H1 (cell line): ENCODE measurements around the gene EPHA3. TPM values are rescaled to one million over a fixed set of nuclear protein-coding genes. Genes with fewer than 3 reads are reported as not detected.

Experiments used
- BRCA1 ChIP-seq: IDR thresholded peaks from 2 replicates; pipeline ENCODE4 v1.6.1; 2012; ENCODE audit warnings: low read depth, low read length, improper control_type of control experiment
- CTCF ChIP-seq, 3 experiments: IDR thresholded peaks; 1 replicate in 2 of 3; 2 replicates in 1 of 3; pipeline versions ENCODE4 v1.5.1 to v1.6.1; 2011; ENCODE audit warnings: low read length in 3 of 3, mild to moderate bottlenecking in 3 of 3, inconsistent platforms in 2 of 3, low read depth in 1 of 3, moderate library complexity in 1 of 3; ENCODE audit not compliant: insufficient read depth in 1 of 3; ENCODE audit errors: control extremely low read depth in 1 of 3
- GABPA ChIP-seq: IDR thresholded peaks from 2 replicates; pipeline ENCODE4 v1.6.1; 2011; ENCODE audit warnings: mild to moderate bottlenecking, low read length, moderate library complexity, borderline replicate concordance; ENCODE audit not compliant: insufficient read depth
- polyA plus RNA-seq, 7 experiments: library from polyadenylated mRNA; depleted of rRNA in 3 of 7; stranded (reverse) in 5 of 7; unstranded in 2 of 7; fragments of >200 nt in 5 of 7; fragments of 200-250 nt in 2 of 7; gene quantifications; 1 replicate in 5 of 7; 2 replicates in 1 of 7; 4 replicates in 1 of 7; pipeline versions ENCODE4 v1.2.1 to v1.2.3, GENCODE V29; 2011 to 2013; ENCODE audit warnings: missing spikeins in 2 of 7, mixed read lengths in 2 of 7
- total RNA-seq: library from RNA; stranded (reverse); fragmentation: NEBNext Ultra II Directional; extraction: Animal tissue kit (Norgen Biotek cat#: 25700); gene quantifications from 2 replicates; pipeline ENCODE4 v1.2.1, GENCODE V29; 2021
- TF ChIP-seq, protein P1 (sequence below): IDR thresholded peaks from 2 replicates; pipeline ENCODE4 v1.6.1; 2011; ENCODE audit warnings: low read length, improper control_type of control experiment
- TF ChIP-seq, protein P2 (sequence below): fragments of 300-600 bp; sonication (generic); IDR thresholded peaks from 2 replicates; pipeline ENCODE4 v1.7.1; 2012; ENCODE audit warnings: low read length, moderate library complexity, mild to moderate bottlenecking, inconsistent platforms; ENCODE audit not compliant: insufficient replicate concordance

The EPHA3 gene
- total and polyA plus RNA-seq, 2 of the 8 experiments (the other 6 are each of a cell fraction or from before 2014, with no cell fraction given) = 0.09 to 0.22 TPM

- no peak for TF ChIP-seq CTCF (IDR thresholded peaks at IDR 0.05; ENCODE audit: control extremely low read depth in 1 of 3, insufficient read depth in 1 of 3, low read depth in 1 of 3, low read length in 3 of 3)
- no peak for TF ChIP-seq BRCA1
- TF ChIP-seq GABPA = no peak
- TF ChIP-seq, protein P1, sequence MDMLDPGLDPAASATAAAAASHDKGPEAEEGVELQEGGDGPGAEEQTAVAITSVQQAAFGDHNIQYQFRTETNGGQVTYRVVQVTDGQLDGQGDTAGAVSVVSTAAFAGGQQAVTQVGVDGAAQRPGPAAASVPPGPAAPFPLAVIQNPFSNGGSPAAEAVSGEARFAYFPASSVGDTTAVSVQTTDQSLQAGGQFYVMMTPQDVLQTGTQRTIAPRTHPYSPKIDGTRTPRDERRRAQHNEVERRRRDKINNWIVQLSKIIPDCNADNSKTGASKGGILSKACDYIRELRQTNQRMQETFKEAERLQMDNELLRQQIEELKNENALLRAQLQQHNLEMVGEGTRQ = no peak
- TF ChIP-seq, protein P2, sequence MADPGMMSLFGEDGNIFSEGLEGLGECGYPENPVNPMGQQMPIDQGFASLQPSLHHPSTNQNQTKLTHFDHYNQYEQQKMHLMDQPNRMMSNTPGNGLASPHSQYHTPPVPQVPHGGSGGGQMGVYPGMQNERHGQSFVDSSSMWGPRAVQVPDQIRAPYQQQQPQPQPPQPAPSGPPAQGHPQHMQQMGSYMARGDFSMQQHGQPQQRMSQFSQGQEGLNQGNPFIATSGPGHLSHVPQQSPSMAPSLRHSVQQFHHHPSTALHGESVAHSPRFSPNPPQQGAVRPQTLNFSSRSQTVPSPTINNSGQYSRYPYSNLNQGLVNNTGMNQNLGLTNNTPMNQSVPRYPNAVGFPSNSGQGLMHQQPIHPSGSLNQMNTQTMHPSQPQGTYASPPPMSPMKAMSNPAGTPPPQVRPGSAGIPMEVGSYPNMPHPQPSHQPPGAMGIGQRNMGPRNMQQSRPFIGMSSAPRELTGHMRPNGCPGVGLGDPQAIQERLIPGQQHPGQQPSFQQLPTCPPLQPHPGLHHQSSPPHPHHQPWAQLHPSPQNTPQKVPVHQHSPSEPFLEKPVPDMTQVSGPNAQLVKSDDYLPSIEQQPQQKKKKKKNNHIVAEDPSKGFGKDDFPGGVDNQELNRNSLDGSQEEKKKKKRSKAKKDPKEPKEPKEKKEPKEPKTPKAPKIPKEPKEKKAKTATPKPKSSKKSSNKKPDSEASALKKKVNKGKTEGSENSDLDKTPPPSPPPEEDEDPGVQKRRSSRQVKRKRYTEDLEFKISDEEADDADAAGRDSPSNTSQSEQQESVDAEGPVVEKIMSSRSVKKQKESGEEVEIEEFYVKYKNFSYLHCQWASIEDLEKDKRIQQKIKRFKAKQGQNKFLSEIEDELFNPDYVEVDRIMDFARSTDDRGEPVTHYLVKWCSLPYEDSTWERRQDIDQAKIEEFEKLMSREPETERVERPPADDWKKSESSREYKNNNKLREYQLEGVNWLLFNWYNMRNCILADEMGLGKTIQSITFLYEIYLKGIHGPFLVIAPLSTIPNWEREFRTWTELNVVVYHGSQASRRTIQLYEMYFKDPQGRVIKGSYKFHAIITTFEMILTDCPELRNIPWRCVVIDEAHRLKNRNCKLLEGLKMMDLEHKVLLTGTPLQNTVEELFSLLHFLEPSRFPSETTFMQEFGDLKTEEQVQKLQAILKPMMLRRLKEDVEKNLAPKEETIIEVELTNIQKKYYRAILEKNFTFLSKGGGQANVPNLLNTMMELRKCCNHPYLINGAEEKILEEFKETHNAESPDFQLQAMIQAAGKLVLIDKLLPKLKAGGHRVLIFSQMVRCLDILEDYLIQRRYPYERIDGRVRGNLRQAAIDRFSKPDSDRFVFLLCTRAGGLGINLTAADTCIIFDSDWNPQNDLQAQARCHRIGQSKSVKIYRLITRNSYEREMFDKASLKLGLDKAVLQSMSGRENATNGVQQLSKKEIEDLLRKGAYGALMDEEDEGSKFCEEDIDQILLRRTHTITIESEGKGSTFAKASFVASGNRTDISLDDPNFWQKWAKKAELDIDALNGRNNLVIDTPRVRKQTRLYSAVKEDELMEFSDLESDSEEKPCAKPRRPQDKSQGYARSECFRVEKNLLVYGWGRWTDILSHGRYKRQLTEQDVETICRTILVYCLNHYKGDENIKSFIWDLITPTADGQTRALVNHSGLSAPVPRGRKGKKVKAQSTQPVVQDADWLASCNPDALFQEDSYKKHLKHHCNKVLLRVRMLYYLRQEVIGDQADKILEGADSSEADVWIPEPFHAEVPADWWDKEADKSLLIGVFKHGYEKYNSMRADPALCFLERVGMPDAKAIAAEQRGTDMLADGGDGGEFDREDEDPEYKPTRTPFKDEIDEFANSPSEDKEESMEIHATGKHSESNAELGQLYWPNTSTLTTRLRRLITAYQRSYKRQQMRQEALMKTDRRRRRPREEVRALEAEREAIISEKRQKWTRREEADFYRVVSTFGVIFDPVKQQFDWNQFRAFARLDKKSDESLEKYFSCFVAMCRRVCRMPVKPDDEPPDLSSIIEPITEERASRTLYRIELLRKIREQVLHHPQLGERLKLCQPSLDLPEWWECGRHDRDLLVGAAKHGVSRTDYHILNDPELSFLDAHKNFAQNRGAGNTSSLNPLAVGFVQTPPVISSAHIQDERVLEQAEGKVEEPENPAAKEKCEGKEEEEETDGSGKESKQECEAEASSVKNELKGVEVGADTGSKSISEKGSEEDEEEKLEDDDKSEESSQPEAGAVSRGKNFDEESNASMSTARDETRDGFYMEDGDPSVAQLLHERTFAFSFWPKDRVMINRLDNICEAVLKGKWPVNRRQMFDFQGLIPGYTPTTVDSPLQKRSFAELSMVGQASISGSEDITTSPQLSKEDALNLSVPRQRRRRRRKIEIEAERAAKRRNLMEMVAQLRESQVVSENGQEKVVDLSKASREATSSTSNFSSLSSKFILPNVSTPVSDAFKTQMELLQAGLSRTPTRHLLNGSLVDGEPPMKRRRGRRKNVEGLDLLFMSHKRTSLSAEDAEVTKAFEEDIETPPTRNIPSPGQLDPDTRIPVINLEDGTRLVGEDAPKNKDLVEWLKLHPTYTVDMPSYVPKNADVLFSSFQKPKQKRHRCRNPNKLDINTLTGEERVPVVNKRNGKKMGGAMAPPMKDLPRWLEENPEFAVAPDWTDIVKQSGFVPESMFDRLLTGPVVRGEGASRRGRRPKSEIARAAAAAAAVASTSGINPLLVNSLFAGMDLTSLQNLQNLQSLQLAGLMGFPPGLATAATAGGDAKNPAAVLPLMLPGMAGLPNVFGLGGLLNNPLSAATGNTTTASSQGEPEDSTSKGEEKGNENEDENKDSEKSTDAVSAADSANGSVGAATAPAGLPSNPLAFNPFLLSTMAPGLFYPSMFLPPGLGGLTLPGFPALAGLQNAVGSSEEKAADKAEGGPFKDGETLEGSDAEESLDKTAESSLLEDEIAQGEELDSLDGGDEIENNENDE = no peak
- TF ChIP-seq, all 59 proteins: peak for 0
These were observed 153.3 kb downstream of the EPHA3 start (continued) for GRCh38 chr3:89260721-89261120.
